Loucy (cell line): Measurements from ENCODE around the gene MIER2.

Experiments
- CTCF ChIP-seq: fragments of 200-600 bp; sonication (generic); conservative IDR thresholded peaks from 2 replicates; pipeline ENCODE4 v1.5.1; 2014; ENCODE audit warnings: mild to moderate bottlenecking, antibody characterized with exemption, low read length
- EZH2phosphoT487 ChIP-seq: fragments of 200-600 bp; IDR thresholded peaks from 2 replicates; pipeline ENCODE4 v1.6.1; 2018; ENCODE audit warnings: antibody characterized with exemption, mild to moderate bottlenecking, moderate library complexity, borderline replicate concordance

DNA sequence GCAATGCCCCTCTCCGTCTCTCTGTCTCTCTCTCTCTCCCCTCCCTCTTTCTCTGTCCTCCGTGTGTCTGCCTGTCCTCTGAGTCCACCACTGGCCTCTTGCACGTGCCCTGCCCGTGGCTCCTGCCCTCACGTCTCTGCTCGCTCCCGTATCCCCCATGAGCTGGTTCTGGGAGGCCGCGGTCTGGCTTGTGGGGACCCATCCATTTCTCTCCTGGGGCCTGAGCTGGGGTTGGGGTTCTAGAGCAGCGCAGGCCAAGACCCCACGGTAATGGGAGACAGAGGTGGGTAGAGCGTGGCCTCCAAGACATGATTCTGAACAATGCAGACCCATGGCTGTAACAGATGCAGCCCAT is 45.3 kb upstream of the MIER2 start:
- TF ChIP-seq EZH2phosphoT487: no peak
- no peak for TF ChIP-seq CTCF
